K562 treated with DMSO at 1 percent for 12 hours (cell line): ENCODE results near the gene NLN. TPM values are rescaled to one million over a fixed set of nuclear protein-coding genes. Genes with fewer than 3 reads are reported as not detected.

ENCODE experiments used
- total RNA-seq: library from RNA; unstranded; fragments of 300-600 nt; gene quantifications from 2 replicates; pipeline ENCODE4 v1.2.3, GENCODE V29; 2022; ENCODE audit not compliant: insufficient read depth

Gene NLN
- 5.1 and 12.1 TPM in 2 replicates for total RNA-seq

GRCh38 chr5:65721720-65722574 lies at the start of gene NLN, which contains the start of gene SGTB:
TSS of gene NLN (plus strand) at chr5:65722205. CDS start at chr5:65722374, 169 bp downstream.
TSS of gene SGTB (minus strand) at chr5:65722109. CDS start at chr5:65720807, 1,302 bp downstream.

Other genes with a start within 250 kb of the NLN start
- 1.3 and 1.7 TPM in 2 replicates for gene ADAMTS6, start 240.3 kb upstream of the NLN start, total RNA-seq
- 10.9 and 42.2 TPM in 2 replicates for gene CENPK, start 159.0 kb upstream of the NLN start, total RNA-seq
- gene PPWD1, start 158.9 kb upstream of the NLN start, total RNA-seq: 9.8 and 30.2 TPM in 2 replicates
- gene TRIM23, start 97.9 kb upstream of the NLN start, total RNA-seq: 2.1 and 4.9 TPM in 2 replicates
- gene SHLD3, start 97.2 kb upstream of the NLN start, total RNA-seq: 2.3 and 5.1 TPM in 2 replicates
- 7.9 and 12.0 TPM in 2 replicates for gene TRAPPC13, start 97.2 kb upstream of the NLN start, total RNA-seq
- gene SGTB, start 96 bp upstream of the NLN start, total RNA-seq: 1.6 and 5.9 TPM in 2 replicates
- gene ERBIN, start 204.4 kb downstream of the NLN start, total RNA-seq: 9.9 and 26.9 TPM in 2 replicates